ENCODE results near the gene ZBTB3. TPM values are rescaled to one million over a fixed set of nuclear protein-coding genes. Genes with fewer than 3 reads are reported as not detected.

ZBTB3 gene
- total and polyA plus RNA-seq, 2 of the 13 experiments (the other 11 are each of a cell fraction or from before 2014, with no cell fraction given), result 3.4 to 5.2 TPM

DNA sequence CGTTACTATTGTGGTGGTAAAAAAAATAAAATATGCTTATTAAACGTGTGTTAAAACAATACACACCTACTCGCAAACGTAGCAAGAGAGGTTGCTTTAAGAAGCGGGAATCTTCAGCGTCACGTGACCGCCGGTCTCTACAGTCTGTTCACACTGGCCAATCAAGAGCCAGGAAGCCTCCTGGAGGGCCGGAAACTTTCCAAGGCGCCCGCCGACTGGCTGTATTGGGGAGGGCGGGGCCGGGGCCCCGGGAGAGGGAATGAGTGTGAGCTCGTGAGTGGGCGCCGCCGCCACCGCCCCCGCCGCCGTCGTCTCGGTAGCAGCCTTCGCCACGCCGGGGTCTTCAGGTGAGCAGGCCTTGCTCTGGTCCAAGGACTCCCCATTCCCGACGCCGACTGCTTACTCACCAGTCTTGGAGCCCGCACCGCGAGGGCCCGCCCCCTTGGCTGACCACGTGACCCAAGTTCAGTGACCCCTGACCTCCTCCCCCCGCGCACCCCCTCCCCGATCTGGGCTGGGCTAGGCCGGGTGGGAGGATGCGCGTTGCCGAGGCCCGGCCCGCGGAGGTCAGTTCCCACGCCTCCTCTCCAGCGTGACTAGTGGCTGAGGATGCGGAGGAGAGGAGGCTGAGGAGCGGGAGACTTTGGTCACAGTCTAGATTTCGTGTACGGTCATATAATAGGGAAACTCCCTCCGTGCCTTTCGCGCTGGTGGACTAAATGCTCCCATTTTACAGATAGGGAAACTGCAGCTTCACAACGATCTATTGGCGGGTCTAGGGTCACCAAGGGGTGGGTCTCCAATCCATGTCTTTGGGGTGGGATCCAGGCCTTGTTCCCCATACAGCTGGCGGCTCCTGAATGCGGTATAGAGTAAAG lies 17.4 kb upstream of the ZBTB3 start, which contains the start of gene TAF6L (continued):
- TF ChIP-seq HOXA3 (CRISPR knock-in tag; IDR thresholded peaks at IDR 0.05) (peak; percentile 38; the same call in 1 of the 2 replicates), ZNF546 (CRISPR knock-in tag; conservative IDR thresholded peaks at IDR 0.05) (0 out of 2 replicates have a peak, but pooled peaks have one; percentile 72), MAZ (IDR thresholded peaks at IDR 0.05; ENCODE audit: borderline replicate concordance, low read depth, low read length) (peak; percentile 92; the same call in 1 of the 2 replicates), MAZ (CRISPR knock-in tag; IDR thresholded peaks at IDR 0.05; ENCODE audit: low read depth) (peak; percentile 83), ZNF746 (CRISPR knock-in tag; IDR thresholded peaks at IDR 0.05) (no peak), ZNF891 (CRISPR knock-in tag; IDR thresholded peaks at IDR 0.05) (no peak), RAD51 (IDR thresholded peaks at IDR 0.05; ENCODE audit: borderline replicate concordance) (peak; percentile 96), MED1 (CRISPR knock-in tag; IDR thresholded peaks at IDR 0.05) (0 out of 2 replicates have a peak, but pooled peaks have one; percentile 11), TARDBP (CRISPR knock-in tag; IDR thresholded peaks at IDR 0.05) (peak; percentile 67; the same call in 1 of the 2 replicates), ZNF782 (CRISPR knock-in tag; IDR thresholded peaks at IDR 0.05; ENCODE audit: borderline replicate concordance) (peak; percentile 65; the same call in 1 of the 2 replicates), AHR (CRISPR knock-in tag; IDR thresholded peaks at IDR 0.05) (0 out of 2 replicates have a peak, but pooled peaks have one; percentile 46), ZNF558 (CRISPR knock-in tag; IDR thresholded peaks at IDR 0.05; ENCODE audit: borderline replicate concordance) (0 out of 2 replicates have a peak, but pooled peaks have one; percentile 31), ZNF282 (IDR thresholded peaks at IDR 0.05; ENCODE audit: partially characterized antibody) (no peak), ZNF143 (CRISPR knock-in tag; IDR thresholded peaks at IDR 0.05) (0 out of 2 replicates have a peak, but pooled peaks have one; percentile 8), SMARCE1 (IDR thresholded peaks at IDR 0.05; ENCODE audit: borderline replicate concordance) (no peak), ZNF264 (CRISPR knock-in tag; IDR thresholded peaks at IDR 0.05) (0 out of 2 replicates have a peak, but pooled peaks have one; percentile 23), ZNF550 (CRISPR knock-in tag; IDR thresholded peaks at IDR 0.05; ENCODE audit: borderline replicate concordance) (0 out of 2 replicates have a peak, but pooled peaks have one; percentile 25), HNRNPLL (IDR thresholded peaks at IDR 0.05; ENCODE audit: low read depth, low read length, poor library complexity, severe bottlenecking) (peak; percentile 47), ZNF839 (CRISPR knock-in tag; IDR thresholded peaks at IDR 0.05; ENCODE audit: borderline replicate concordance) (peak; percentile 83; the same call in 1 of the 2 replicates), RFXAP (CRISPR knock-in tag; IDR thresholded peaks at IDR 0.05; ENCODE audit: borderline replicate concordance) (0 out of 2 replicates have a peak, but pooled peaks have one; percentile 49)
- TF ChIP-seq, protein P1, sequence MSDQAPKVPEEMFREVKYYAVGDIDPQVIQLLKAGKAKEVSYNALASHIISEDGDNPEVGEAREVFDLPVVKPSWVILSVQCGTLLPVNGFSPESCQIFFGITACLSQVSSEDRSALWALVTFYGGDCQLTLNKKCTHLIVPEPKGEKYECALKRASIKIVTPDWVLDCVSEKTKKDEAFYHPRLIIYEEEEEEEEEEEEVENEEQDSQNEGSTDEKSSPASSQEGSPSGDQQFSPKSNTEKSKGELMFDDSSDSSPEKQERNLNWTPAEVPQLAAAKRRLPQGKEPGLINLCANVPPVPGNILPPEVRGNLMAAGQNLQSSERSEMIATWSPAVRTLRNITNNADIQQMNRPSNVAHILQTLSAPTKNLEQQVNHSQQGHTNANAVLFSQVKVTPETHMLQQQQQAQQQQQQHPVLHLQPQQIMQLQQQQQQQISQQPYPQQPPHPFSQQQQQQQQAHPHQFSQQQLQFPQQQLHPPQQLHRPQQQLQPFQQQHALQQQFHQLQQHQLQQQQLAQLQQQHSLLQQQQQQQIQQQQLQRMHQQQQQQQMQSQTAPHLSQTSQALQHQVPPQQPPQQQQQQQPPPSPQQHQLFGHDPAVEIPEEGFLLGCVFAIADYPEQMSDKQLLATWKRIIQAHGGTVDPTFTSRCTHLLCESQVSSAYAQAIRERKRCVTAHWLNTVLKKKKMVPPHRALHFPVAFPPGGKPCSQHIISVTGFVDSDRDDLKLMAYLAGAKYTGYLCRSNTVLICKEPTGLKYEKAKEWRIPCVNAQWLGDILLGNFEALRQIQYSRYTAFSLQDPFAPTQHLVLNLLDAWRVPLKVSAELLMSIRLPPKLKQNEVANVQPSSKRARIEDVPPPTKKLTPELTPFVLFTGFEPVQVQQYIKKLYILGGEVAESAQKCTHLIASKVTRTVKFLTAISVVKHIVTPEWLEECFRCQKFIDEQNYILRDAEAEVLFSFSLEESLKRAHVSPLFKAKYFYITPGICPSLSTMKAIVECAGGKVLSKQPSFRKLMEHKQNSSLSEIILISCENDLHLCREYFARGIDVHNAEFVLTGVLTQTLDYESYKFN (CRISPR knock-in tag; conservative IDR thresholded peaks at IDR 0.05), result peak; percentile 56
- TF ChIP-seq, protein P2, sequence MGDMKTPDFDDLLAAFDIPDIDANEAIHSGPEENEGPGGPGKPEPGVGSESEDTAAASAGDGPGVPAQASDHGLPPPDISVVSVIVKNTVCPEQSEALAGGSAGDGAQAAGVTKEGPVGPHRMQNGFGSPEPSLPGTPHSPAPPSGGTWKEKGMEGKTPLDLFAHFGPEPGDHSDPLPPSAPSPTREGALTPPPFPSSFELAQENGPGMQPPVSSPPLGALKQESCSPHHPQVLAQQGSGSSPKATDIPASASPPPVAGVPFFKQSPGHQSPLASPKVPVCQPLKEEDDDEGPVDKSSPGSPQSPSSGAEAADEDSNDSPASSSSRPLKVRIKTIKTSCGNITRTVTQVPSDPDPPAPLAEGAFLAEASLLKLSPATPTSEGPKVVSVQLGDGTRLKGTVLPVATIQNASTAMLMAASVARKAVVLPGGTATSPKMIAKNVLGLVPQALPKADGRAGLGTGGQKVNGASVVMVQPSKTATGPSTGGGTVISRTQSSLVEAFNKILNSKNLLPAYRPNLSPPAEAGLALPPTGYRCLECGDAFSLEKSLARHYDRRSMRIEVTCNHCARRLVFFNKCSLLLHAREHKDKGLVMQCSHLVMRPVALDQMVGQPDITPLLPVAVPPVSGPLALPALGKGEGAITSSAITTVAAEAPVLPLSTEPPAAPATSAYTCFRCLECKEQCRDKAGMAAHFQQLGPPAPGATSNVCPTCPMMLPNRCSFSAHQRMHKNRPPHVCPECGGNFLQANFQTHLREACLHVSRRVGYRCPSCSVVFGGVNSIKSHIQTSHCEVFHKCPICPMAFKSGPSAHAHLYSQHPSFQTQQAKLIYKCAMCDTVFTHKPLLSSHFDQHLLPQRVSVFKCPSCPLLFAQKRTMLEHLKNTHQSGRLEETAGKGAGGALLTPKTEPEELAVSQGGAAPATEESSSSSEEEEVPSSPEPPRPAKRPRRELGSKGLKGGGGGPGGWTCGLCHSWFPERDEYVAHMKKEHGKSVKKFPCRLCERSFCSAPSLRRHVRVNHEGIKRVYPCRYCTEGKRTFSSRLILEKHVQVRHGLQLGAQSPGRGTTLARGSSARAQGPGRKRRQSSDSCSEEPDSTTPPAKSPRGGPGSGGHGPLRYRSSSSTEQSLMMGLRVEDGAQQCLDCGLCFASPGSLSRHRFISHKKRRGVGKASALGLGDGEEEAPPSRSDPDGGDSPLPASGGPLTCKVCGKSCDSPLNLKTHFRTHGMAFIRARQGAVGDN (CRISPR knock-in tag; IDR thresholded peaks at IDR 0.05), result peak; percentile 86
